ENCODE results near the gene MREG.

The MREG gene

DNA sequence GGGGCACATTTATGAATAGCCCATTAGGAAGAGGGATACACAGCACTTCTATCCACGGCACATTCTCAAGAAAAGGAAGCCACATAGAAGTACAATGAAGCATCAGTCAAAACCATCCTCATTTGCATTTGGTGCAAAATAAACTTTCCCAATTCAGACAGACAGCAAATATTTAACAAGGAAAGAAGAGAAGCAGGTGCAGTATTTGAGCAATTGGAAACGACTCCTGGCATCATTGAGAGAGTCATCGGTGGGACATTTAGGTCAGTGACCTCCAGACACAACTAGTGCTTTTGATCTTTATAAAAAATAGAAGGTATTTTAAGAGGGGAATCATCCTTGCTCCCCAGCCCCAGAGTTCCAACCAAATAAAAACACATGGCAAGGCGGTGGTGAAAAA is 118.0 kb downstream of the MREG start:
- no peak for DNase-seq (ENCODE audit: low read depth, low spot score)

Data from iPS DF 19.7 (cell line).